GM23248 (cell line): ENCODE results near the gene GNG2.

ENCODE experiments used
- EZH2 ChIP-seq: fragments of 200-600 bp; sonication (generic); IDR thresholded peaks from 2 replicates; pipeline ENCODE4 v1.6.1; 2018; ENCODE audit warnings: antibody characterized with exemption, mild to moderate bottlenecking; ENCODE audit not compliant: insufficient read depth, poor library complexity, severe bottlenecking
- EZH2phosphoT487 ChIP-seq: fragments of 200-600 bp; sonication (generic); IDR thresholded peaks from 2 replicates; pipeline ENCODE4 v1.6.1; 2018; ENCODE audit warnings: antibody characterized with exemption, moderate library complexity, mild to moderate bottlenecking, low read depth; ENCODE audit not compliant: insufficient read depth

DNA sequence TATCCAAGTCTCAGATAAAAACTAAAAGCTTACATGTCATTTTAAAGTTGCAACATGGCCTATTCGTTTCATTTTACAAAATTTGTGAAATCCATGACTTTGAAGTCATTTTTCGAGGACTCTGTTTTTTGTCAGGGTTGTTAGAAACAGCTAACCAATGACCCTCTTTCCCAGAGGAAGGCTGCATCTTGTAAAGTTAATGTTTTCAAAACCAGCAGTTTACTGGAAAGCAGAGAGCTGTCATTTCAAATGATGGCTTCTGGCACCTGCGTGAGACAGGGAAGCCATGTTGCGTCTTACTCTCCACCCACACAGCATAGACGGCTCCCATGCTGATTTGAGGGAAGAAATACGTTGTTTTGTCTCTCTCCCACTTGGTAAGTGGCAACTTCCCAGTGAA lies 78.8 kb downstream of the GNG2 start:
- TF ChIP-seq EZH2 = no peak
- TF ChIP-seq EZH2phosphoT487 = no peak
